NCI-H2227 treated with DMSO at 0.1 percent for 48 hours (cell line): ENCODE measurements around the gene NCKAP5.
A peak's percentile ranks its signal among the peaks of the same experiment; 100 is the strongest.
"Not testable (repeated sequence)": the region's sequence is repeated elsewhere in the genome, so short reads cannot be mapped to it uniquely, and the experiment has no call there.

Source experiments
- DNase-seq: peaks from one replicate; lab custom pipeline; 2025; lab: John Stamatoyannopoulos, UW

NCKAP5 gene

GRCh38 chr2:132715386-132716351, 852.6 kb downstream of the NCKAP5 start:
- DNase-seq = no peak

- no peak for DNase-seq
Measured at GRCh38 chr2:132703396-132703795, 864.9 kb downstream of the NCKAP5 start.

GRCh38 chr2:132701810-132702209, 866.5 kb downstream of the NCKAP5 start:
- no peak for DNase-seq

- DNase-seq = not testable (repeated sequence)
Measured at GRCh38 chr2:132699802-132700201, 868.5 kb downstream of the NCKAP5 start.

- not testable (repeated sequence) for DNase-seq
Measured at GRCh38 chr2:132698347-132698746, 869.9 kb downstream of the NCKAP5 start.

GRCh38 chr2:132697556-132698205, 870.6 kb downstream of the NCKAP5 start:
- DNase-seq = no peak

- DNase-seq = no peak
Measured at GRCh38 chr2:132692816-132693215, 875.4 kb downstream of the NCKAP5 start.

GRCh38 chr2:132691556-132691955, 876.7 kb downstream of the NCKAP5 start:
- DNase-seq = no peak

GRCh38 chr2:132690664-132691303, 877.5 kb downstream of the NCKAP5 start:
- DNase-seq = no peak

GRCh38 chr2:132681766-132682165, 886.5 kb downstream of the NCKAP5 start:
- no peak for DNase-seq

GRCh38 chr2:132680544-132680943, 887.7 kb downstream of the NCKAP5 start:
- DNase-seq = no peak

- no peak for DNase-seq
Measured at GRCh38 chr2:132678483-132678882, 889.8 kb downstream of the NCKAP5 start.

- DNase-seq = no peak
Measured at GRCh38 chr2:132677661-132678060, 890.6 kb downstream of the NCKAP5 start.

GRCh38 chr2:132676999-132677398, 891.3 kb downstream of the NCKAP5 start:
- DNase-seq = no peak

GRCh38 chr2:132671151-132671835, 897.0 kb downstream of the NCKAP5 start:
- peak; percentile 96 for DNase-seq

- peak; percentile 51 for DNase-seq
Measured at GRCh38 chr2:132670496-132671150, 897.6 kb downstream of the NCKAP5 start.

GRCh38 chr2:132669908-132670495, 898.3 kb downstream of the NCKAP5 start, which contains the start of gene LYPD1:
TSS of gene LYPD1 (minus strand) at chr2:132670205. CDS start at chr2:132669932, 273 bp downstream.
- peak; percentile 81 for DNase-seq

GRCh38 chr2:132668987-132669907, 899.0 kb downstream of the NCKAP5 start:
- peak; percentile 41 for DNase-seq

- peak; percentile 91 for DNase-seq
Measured at GRCh38 chr2:132668189-132668823, 900.0 kb downstream of the NCKAP5 start.
